ENCODE data around the gene DAAM1. TPM values are rescaled to one million over a fixed set of nuclear protein-coding genes. Genes with fewer than 3 reads are reported as not detected.

DAAM1 gene
- polyA plus RNA-seq, 3 donors, result 3.2 to 6.3 (median 4.4) TPM

DNA sequence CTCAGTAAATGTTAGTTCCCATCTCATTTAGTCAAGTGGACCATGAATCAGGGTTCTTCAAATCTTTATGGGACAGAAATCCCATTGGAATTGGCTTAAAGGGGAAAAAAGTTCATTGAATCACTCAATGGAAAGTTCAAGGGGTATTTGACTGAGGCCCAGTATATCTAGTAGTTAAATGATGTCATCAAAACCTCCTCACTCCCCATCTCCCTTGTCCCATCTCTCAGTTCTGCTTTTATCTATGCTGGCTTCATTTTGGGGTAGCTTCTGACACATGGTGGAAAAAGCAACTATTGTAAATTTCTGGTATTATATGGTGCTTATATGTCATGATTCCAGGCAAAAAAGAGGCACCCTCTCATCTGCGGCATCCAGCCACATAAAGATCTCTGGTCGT, 51.9 kb downstream of the DAAM1 start:
- Histone ChIP-seq H4K20me1 (ENCODE audit: insufficient read depth, low read length) (no peaks in the 10 kb centered on the region), H3K4me1 (ENCODE audit: control insufficient read depth in 1 of 2, insufficient read depth in 2 of 2, low read length in 2 of 2) (peaks cover 6 to 8% of the 10 kb centered on the region in 2 donors), H3K4me2 (replicated peaks; ENCODE audit: extremely low read depth, low read length, poor library complexity, severe bottlenecking) (no peak overlapping the region), H3K36me3 (replicated peaks in 1 of 2; ENCODE audit: control insufficient read depth in 1 of 2, insufficient read depth in 2 of 2, low read length in 2 of 2) (no peaks in the 10 kb centered on the region), H3K4me3 (replicated peaks in 1 of 3; ENCODE audit: low read depth in 2 of 3, low read length in 3 of 3) (no peak overlapping the region), H2AFZ (ENCODE audit: insufficient read depth, low read depth, low read length, poor library complexity, severe bottlenecking) (no peak overlapping the region), H3K9me3 (replicated peaks in 1 of 2; ENCODE audit: control insufficient read depth in 1 of 2, insufficient read depth in 1 of 2, low read length in 2 of 2) (no peaks in the 10 kb centered on the region), H3K9ac (ENCODE audit: insufficient read depth, low read length, poor library complexity, severe bottlenecking) (no peak overlapping the region), H3K27me3 (ENCODE audit: control insufficient read depth in 2 of 2, insufficient read depth in 2 of 2, low read length in 2 of 2) (no peaks in the 10 kb centered on the region), H3K79me2 (ENCODE audit: insufficient read depth, low read length) (no peaks in the 10 kb centered on the region), H3K27ac (ENCODE audit: low read depth in 1 of 2, low read length in 2 of 2) (no peak overlapping the region)
- no peaks in the 10 kb centered on the region for H3K9me3 Mint-ChIP-seq
- DNase-seq, result no peak
- TF ChIP-seq, protein P1, sequence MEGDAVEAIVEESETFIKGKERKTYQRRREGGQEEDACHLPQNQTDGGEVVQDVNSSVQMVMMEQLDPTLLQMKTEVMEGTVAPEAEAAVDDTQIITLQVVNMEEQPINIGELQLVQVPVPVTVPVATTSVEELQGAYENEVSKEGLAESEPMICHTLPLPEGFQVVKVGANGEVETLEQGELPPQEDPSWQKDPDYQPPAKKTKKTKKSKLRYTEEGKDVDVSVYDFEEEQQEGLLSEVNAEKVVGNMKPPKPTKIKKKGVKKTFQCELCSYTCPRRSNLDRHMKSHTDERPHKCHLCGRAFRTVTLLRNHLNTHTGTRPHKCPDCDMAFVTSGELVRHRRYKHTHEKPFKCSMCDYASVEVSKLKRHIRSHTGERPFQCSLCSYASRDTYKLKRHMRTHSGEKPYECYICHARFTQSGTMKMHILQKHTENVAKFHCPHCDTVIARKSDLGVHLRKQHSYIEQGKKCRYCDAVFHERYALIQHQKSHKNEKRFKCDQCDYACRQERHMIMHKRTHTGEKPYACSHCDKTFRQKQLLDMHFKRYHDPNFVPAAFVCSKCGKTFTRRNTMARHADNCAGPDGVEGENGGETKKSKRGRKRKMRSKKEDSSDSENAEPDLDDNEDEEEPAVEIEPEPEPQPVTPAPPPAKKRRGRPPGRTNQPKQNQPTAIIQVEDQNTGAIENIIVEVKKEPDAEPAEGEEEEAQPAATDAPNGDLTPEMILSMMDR (IDR thresholded peaks at IDR 0.05), result no peak
- WGBS (ENCODE audit: insufficient coverage), result 100% methylated on average over 1 of the region's 2 CpGs
- H3K27me3 Mint-ChIP-seq (ENCODE audit: low read depth in 3 of 3), result peaks cover 0 to 2% (median 0%) of the 10 kb centered on the region in 3 donors
- peaks cover 15% of the 10 kb centered on the region for H3K4me1 Mint-ChIP-seq
- H3K36me3 Mint-ChIP-seq, result no peaks in the 10 kb centered on the region
- H3K4me3 Mint-ChIP-seq, result no peak overlapping the region
- intact Hi-C loops (cut with micrococcal nuclease), result no loop called here
- H3K27ac Mint-ChIP-seq, result no peak overlapping the region

DNA sequence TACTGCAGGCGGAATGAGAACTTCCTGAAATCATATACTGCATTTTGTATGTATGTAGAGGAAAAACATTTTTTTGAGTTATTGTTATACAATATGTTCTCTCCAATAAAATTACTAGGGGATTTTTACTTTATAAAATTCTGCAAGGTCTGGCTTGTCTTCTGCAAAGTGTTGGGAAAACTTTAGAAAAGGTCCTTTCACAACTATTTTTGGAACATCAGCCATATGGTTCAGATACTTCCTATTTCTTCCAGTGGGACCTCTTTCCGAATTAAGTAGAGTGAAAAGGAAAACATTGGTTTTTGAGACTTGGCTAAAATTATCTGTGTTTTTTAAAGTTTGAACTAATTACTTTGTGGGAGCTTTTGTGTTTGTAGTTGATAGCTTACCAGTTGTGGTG, 52.7 kb downstream of the DAAM1 start:
- no peaks in the 10 kb centered on the region for H3K36me3 ChIP-seq (replicated peaks in 1 of 2; ENCODE audit: control insufficient read depth in 1 of 2, insufficient read depth in 2 of 2, low read length in 2 of 2)
- no peak overlapping the region for H3K27ac Mint-ChIP-seq
- no peaks in the 10 kb centered on the region for H4K20me1 ChIP-seq (ENCODE audit: insufficient read depth, low read length)

More for the DNA sequence above, 52.7 kb downstream of the DAAM1 start:
- TF ChIP-seq, protein P1 (IDR thresholded peaks at IDR 0.05), result no peak
- H3K4me1 Mint-ChIP-seq, result peaks cover 16% of the 10 kb centered on the region
- H3K4me3 ChIP-seq (replicated peaks in 1 of 3; ENCODE audit: low read depth in 2 of 3, low read length in 3 of 3), result no peak overlapping the region
- no peaks in the 10 kb centered on the region for H3K27me3 ChIP-seq (ENCODE audit: control insufficient read depth in 2 of 2, insufficient read depth in 2 of 2, low read length in 2 of 2)
- H3K4me1 ChIP-seq (ENCODE audit: control insufficient read depth in 1 of 2, insufficient read depth in 2 of 2, low read length in 2 of 2), result peaks cover 6 to 8% of the 10 kb centered on the region in 2 donors
- H3K9me3 ChIP-seq (replicated peaks in 1 of 2; ENCODE audit: control insufficient read depth in 1 of 2, insufficient read depth in 1 of 2, low read length in 2 of 2), result no peaks in the 10 kb centered on the region
- no CpG with 5 or more reads among the region's 2 CpGs for WGBS (ENCODE audit: insufficient coverage)
- no peak overlapping the region for H3K9ac ChIP-seq (ENCODE audit: insufficient read depth, low read length, poor library complexity, severe bottlenecking)
- DNase-seq, result no peak
- H3K27ac ChIP-seq (ENCODE audit: low read depth in 1 of 2, low read length in 2 of 2), result no peak overlapping the region
- intact Hi-C loops (cut with micrococcal nuclease), result no loop called here
- no peaks in the 10 kb centered on the region for H3K36me3 Mint-ChIP-seq
- H3K9me3 Mint-ChIP-seq, result no peaks in the 10 kb centered on the region
- H3K4me3 Mint-ChIP-seq, result no peak overlapping the region
- H3K4me2 ChIP-seq (replicated peaks; ENCODE audit: extremely low read depth, low read length, poor library complexity, severe bottlenecking), result no peak overlapping the region
- no peak overlapping the region for H2AFZ ChIP-seq (ENCODE audit: insufficient read depth, low read depth, low read length, poor library complexity, severe bottlenecking)
- H3K27me3 Mint-ChIP-seq (ENCODE audit: low read depth in 3 of 3), result no peaks in the 10 kb centered on the region
- no peaks in the 10 kb centered on the region for H3K79me2 ChIP-seq (ENCODE audit: insufficient read depth, low read length)
